Esophagus squamous epithelium (tissue), 5 donors: ENCODE measurements around the gene MAPK8IP1. TPM values are rescaled to one million over a fixed set of nuclear protein-coding genes. Genes with fewer than 3 reads are reported as not detected.
"Not testable (repeated sequence)": the region's sequence is repeated elsewhere in the genome, so short reads cannot be mapped to it uniquely, and the experiment has no call there.

Source experiments
- DNase-seq: peaks from one replicate; lab custom pipeline; 2025; lab: John Stamatoyannopoulos, UW
- H3K27ac ChIP-seq, 4 donors: fragments of 200-600 bp; sonication (generic); one replicate each; pipeline ENCODE4 v1.5.1; 2016 to 2019; ENCODE audit warnings: mild to moderate bottlenecking in 1 of 4
- H3K27me3 ChIP-seq, 4 donors: fragments of 200-600 bp; sonication (generic); 1 replicate in 3 of 4; 2 replicates in 1 of 4; pipeline versions ENCODE4 v1.5.1 to v1.6.0; 2017 to 2021; ENCODE audit warnings: antibody characterized with exemption in 1 of 4
- H3K36me3 ChIP-seq, 3 donors: fragments of 200-600 bp; sonication (generic); one replicate each; pipeline ENCODE4 v1.5.1; 2016 to 2019
- H3K4me1 ChIP-seq, 3 donors: fragments of 200-600 bp; sonication (generic); one replicate each; pipeline ENCODE4 v1.5.1; 2017 to 2019
- H3K4me3 ChIP-seq, 4 donors: fragments of 200-600 bp; sonication (generic); 1 replicate in 3 of 4; 2 replicates in 1 of 4; pipeline ENCODE4 v1.5.1; 2016 to 2019; ENCODE audit warnings: mild to moderate bottlenecking in 2 of 4, moderate library complexity in 1 of 4
- H3K9me3 ChIP-seq, 3 donors: fragments of 200-600 bp; sonication (generic); one replicate each; pipeline ENCODE4 v1.5.1; 2016 to 2019
- CTCF ChIP-seq, 6 experiments: fragments of 450-650 bp in 4 of 6; fragments of 200-600 bp in 2 of 6; sonication (generic) in 2 of 6; IDR thresholded peaks; one replicate each; pipeline ENCODE4 v1.5.1; 2016 to 2019; ENCODE audit warnings: antibody characterized with exemption in 6 of 6, mild to moderate bottlenecking in 4 of 6, moderate library complexity in 4 of 6
- POLR2A ChIP-seq, 4 donors: fragments of 450-650 bp; IDR thresholded peaks; one replicate each; pipeline ENCODE4 v1.6.1; 2017; ENCODE audit warnings: antibody characterized with exemption in 4 of 4, mild to moderate bottlenecking in 4 of 4, moderate library complexity in 3 of 4
- WGBS, 2 donors: methylation state at CpG; one replicate each; pipeline ENCODE4 v1.1.5; 2018; 5-methylcytosine and 5-hydroxymethylcytosine counted together
- intact Hi-C: fragments of 100-400 bp; cut with DNase I; formaldehyde crosslinking; loops from one replicate; pipeline ENCODE4 v1.15.0; 2022
- total RNA-seq, 4 donors: library from RNA; depleted of rRNA; stranded (reverse); fragments of >200 nt; gene quantifications; one replicate each; pipeline ENCODE4 v1.1.0, GENCODE V29; 2016
- donor health status: DM: yes; HTN: yes; CAD: no.

MAPK8IP1 gene
- total RNA-seq, 4 donors from 2014 or later = 0.57 to 4.0 (median 1.3) TPM

- Histone ChIP-seq H3K27me3 (peaks cover 0 to 64% (median 0%) of the 10 kb centered on the region in 4 donors), H3K9me3 (no peaks in the 10 kb centered on the region), H3K27ac (peak overlapping the region in 1 of 4 donors; percentile 76), H3K4me3 (peak overlapping the region in 3 of 4 donors; percentile 50 to 66 (median 60)), H3K36me3 (no peaks in the 10 kb centered on the region), H3K4me1 (peaks cover 14 to 28% (median 16%) of the 10 kb centered on the region in 3 donors)
- intact Hi-C loops = no loop called here
- TF ChIP-seq POLR2A (IDR thresholded peaks at IDR 0.05) (no peak), CTCF (IDR thresholded peaks at IDR 0.05) (no peak)
- 0% methylated on average over 1 of the region's 3 CpGs; no CpG with 5 or more reads in 1 of the 2 donors for WGBS, 2 donors
- DNase-seq = no peak
Measured at GRCh38 chr11:45899086-45899447, 13.6 kb downstream of the MAPK8IP1 start.

GRCh38 chr11:45899448-45900174 lies 14.2 kb downstream of the MAPK8IP1 start:
- peaks cover 0 to 60% (median 0%) of the 10 kb centered on the region in 4 donors for H3K27me3 ChIP-seq
- TF ChIP-seq CTCF (IDR thresholded peaks at IDR 0.05) (no peak), POLR2A (IDR thresholded peaks at IDR 0.05) (no peak)
- H3K27ac ChIP-seq = peak overlapping the region in 3 of 4 donors; percentile 48 to 76 (median 57)
- peak overlapping the region; percentile 43 to 66 (median 55) for H3K4me3 ChIP-seq
- 0 to 1% methylated on average over 11 to 14 of the region's 62 CpGs for WGBS, 2 donors
- peaks cover 14 to 28% (median 16%) of the 10 kb centered on the region in 3 donors for H3K4me1 ChIP-seq
- intact Hi-C loops = no loop called here
- no peaks in the 10 kb centered on the region for H3K36me3 ChIP-seq
- no peaks in the 10 kb centered on the region for H3K9me3 ChIP-seq
- no peak for DNase-seq

GRCh38 chr11:45900175-45900800 lies 14.8 kb downstream of the MAPK8IP1 start:
- Histone ChIP-seq H3K4me1 (peaks cover 14 to 28% (median 16%) of the 10 kb centered on the region in 3 donors), H3K27ac (peak overlapping the region in 2 of 4 donors; percentile 57 to 76), H3K4me3 (peak overlapping the region; percentile 43 to 66 (median 55)), H3K27me3 (peaks cover 0 to 53% (median 0%) of the 10 kb centered on the region in 4 donors)
- peak in 1 of 4 donors; percentile 20 for TF ChIP-seq POLR2A (IDR thresholded peaks at IDR 0.05)
- DNase-seq, H3K36me3 ChIP-seq, H3K9me3 ChIP-seq, intact Hi-C loops: not testable (repeated sequence)
- WGBS, 2 donors = 8 to 23% methylated on average over 6 to 12 of the region's 59 CpGs

GRCh38 chr11:45900916-45901617 lies 15.6 kb downstream of the MAPK8IP1 start:
- TF ChIP-seq CTCF (IDR thresholded peaks at IDR 0.05) = no peak
- TF ChIP-seq POLR2A (IDR thresholded peaks at IDR 0.05) = no peak
- Histone ChIP-seq H3K36me3 (no peaks in the 10 kb centered on the region), H3K27me3 (peaks cover 0 to 48% (median 0%) of the 10 kb centered on the region in 4 donors), H3K9me3 (no peaks in the 10 kb centered on the region), H3K4me1 (peaks cover 14 to 28% (median 16%) of the 10 kb centered on the region in 3 donors), H3K4me3 (peak overlapping the region in 3 of 4 donors; percentile 50 to 66 (median 60)), H3K27ac (peak overlapping the region in 1 of 4 donors; percentile 9)
- WGBS, 2 donors = 23 to 28% methylated on average over 5 to 6 of the region's 8 CpGs
- no peak for DNase-seq
- intact Hi-C loops = no loop called here

GRCh38 chr11:45901626-45902025 lies 16.2 kb downstream of the MAPK8IP1 start:
- intact Hi-C loops = no loop called here
- H3K27me3 ChIP-seq = peaks cover 0 to 43% (median 0%) of the 10 kb centered on the region in 4 donors
- H3K9me3 ChIP-seq = no peaks in the 10 kb centered on the region
- TF ChIP-seq CTCF (IDR thresholded peaks at IDR 0.05) (no peak), POLR2A (IDR thresholded peaks at IDR 0.05) (no peak)
- H3K27ac ChIP-seq = no peak overlapping the region
- no peak for DNase-seq
- H3K4me3 ChIP-seq = no peak overlapping the region
- peaks cover 14 to 32% (median 16%) of the 10 kb centered on the region in 3 donors for H3K4me1 ChIP-seq
- 88 to 100% methylated on average over 1 to 3 of the region's 6 CpGs for WGBS, 2 donors
- H3K36me3 ChIP-seq = no peaks in the 10 kb centered on the region
